ENCODE results near the gene CCDC148.
"Not testable (repeated sequence)": the region's sequence is repeated elsewhere in the genome, so short reads cannot be mapped to it uniquely, and the experiment has no call there.

The CCDC148 gene

GRCh38 chr2:158346032-158346431, 110.5 kb downstream of the CCDC148 start:
- TF ChIP-seq EZH2 (IDR thresholded peaks at IDR 0.05) (no peak), FOXP2 (optimal IDR thresholded peaks at IDR 0.05; ENCODE audit: control extremely low read depth, extremely low read length, insufficient read depth) (no peak), POLR2AphosphoS5 (IDR thresholded peaks at IDR 0.05; ENCODE audit: borderline replicate concordance, low read depth, low read length) (no peak)
- Histone ChIP-seq H3K9me3 (ENCODE audit: low read depth, low read length) (no peaks in the 10 kb centered on the region), H3K4me3 (no peak overlapping the region), H3K9ac (ENCODE audit: insufficient read length) (no peak overlapping the region), H3K36me3 (ENCODE audit: insufficient read depth, low read length) (no peaks in the 10 kb centered on the region), H3K27ac (no peak overlapping the region)
- no peak for DNase-seq (ENCODE audit: low read depth, low spot score)

GRCh38 chr2:158339513-158339912, 117.0 kb downstream of the CCDC148 start:
- no peak overlapping the region for H3K9ac ChIP-seq (ENCODE audit: insufficient read length)
- H3K27ac ChIP-seq = no peak overlapping the region
- H3K4me3 ChIP-seq = no peak overlapping the region
- H3K36me3 ChIP-seq (ENCODE audit: insufficient read depth, low read length) = no peaks in the 10 kb centered on the region
- H3K9me3 ChIP-seq (ENCODE audit: low read depth, low read length) = no peaks in the 10 kb centered on the region
- no peak for DNase-seq (ENCODE audit: low read depth, low spot score)
- no peak for TF ChIP-seq EZH2 (IDR thresholded peaks at IDR 0.05)
- no peak for TF ChIP-seq POLR2AphosphoS5 (IDR thresholded peaks at IDR 0.05; ENCODE audit: borderline replicate concordance, low read depth, low read length)
- no peak for TF ChIP-seq FOXP2 (optimal IDR thresholded peaks at IDR 0.05; ENCODE audit: control extremely low read depth, extremely low read length, insufficient read depth)

DNA sequence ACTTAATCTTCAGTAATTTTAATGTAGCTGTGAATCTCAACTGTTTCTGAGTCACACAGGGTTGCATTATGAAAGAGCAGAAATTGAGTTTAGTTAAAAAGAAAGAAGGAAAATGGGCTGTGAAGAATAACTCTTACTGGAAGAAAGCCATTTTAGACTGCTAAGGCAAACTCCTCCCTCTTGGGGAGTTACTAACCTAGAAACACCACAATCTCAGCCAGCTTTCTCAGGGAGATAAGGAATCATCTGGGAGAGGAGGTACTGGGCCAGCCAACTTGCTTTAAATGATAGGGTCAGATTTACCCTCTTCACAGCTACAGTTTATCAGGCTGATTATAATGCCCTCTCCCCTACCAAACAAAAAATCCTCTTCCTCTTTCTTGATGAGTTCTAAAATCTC, 119.5 kb downstream of the CCDC148 start:
- Histone ChIP-seq H3K4me3 (no peak overlapping the region), H3K9ac (ENCODE audit: insufficient read length) (no peak overlapping the region), H3K27ac (no peak overlapping the region), H3K36me3 (ENCODE audit: insufficient read depth, low read length) (no peaks in the 10 kb centered on the region), H3K9me3 (ENCODE audit: low read depth, low read length) (no peaks in the 10 kb centered on the region)
- TF ChIP-seq FOXP2 (optimal IDR thresholded peaks at IDR 0.05; ENCODE audit: control extremely low read depth, extremely low read length, insufficient read depth) (no peak), POLR2AphosphoS5 (IDR thresholded peaks at IDR 0.05; ENCODE audit: borderline replicate concordance, low read depth, low read length) (no peak), EZH2 (IDR thresholded peaks at IDR 0.05) (no peak)
- DNase-seq (ENCODE audit: low read depth, low spot score) = no peak

GRCh38 chr2:158331799-158332198, 124.8 kb downstream of the CCDC148 start:
- not testable (repeated sequence) for H3K9me3 ChIP-seq (ENCODE audit: low read depth, low read length); H3K4me3 ChIP-seq; H3K36me3 ChIP-seq (ENCODE audit: insufficient read depth, low read length); H3K27ac ChIP-seq; DNase-seq (ENCODE audit: low read depth, low spot score); H3K9ac ChIP-seq (ENCODE audit: insufficient read length)

- H3K4me3 ChIP-seq = no peak overlapping the region
- no peaks in the 10 kb centered on the region for H3K36me3 ChIP-seq (ENCODE audit: insufficient read depth, low read length)
- H3K9ac ChIP-seq (ENCODE audit: insufficient read length) = no peak overlapping the region
- H3K9me3 ChIP-seq (ENCODE audit: low read depth, low read length) = no peaks in the 10 kb centered on the region
- TF ChIP-seq FOXP2 (optimal IDR thresholded peaks at IDR 0.05; ENCODE audit: control extremely low read depth, extremely low read length, insufficient read depth) (no peak), POLR2AphosphoS5 (IDR thresholded peaks at IDR 0.05; ENCODE audit: borderline replicate concordance, low read depth, low read length) (no peak), EZH2 (IDR thresholded peaks at IDR 0.05) (no peak)
- H3K27ac ChIP-seq = no peak overlapping the region
- DNase-seq (ENCODE audit: low read depth, low spot score) = no peak
Observed at GRCh38 chr2:158325782-158326340, 130.7 kb downstream of the CCDC148 start.

- H3K4me3 ChIP-seq = no peak overlapping the region
- H3K9me3 ChIP-seq (ENCODE audit: low read depth, low read length) = no peaks in the 10 kb centered on the region
- no peaks in the 10 kb centered on the region for H3K36me3 ChIP-seq (ENCODE audit: insufficient read depth, low read length)
- H3K9ac ChIP-seq (ENCODE audit: insufficient read length) = no peak overlapping the region
- H3K27ac ChIP-seq = no peak overlapping the region
- no peak for DNase-seq (ENCODE audit: low read depth, low spot score)
- TF ChIP-seq EZH2 (IDR thresholded peaks at IDR 0.05) = no peak
- TF ChIP-seq POLR2AphosphoS5 (IDR thresholded peaks at IDR 0.05; ENCODE audit: borderline replicate concordance, low read depth, low read length) = no peak
- TF ChIP-seq FOXP2 (optimal IDR thresholded peaks at IDR 0.05; ENCODE audit: control extremely low read depth, extremely low read length, insufficient read depth) = no peak
Observed at GRCh38 chr2:158325031-158325781, 131.3 kb downstream of the CCDC148 start.

- TF ChIP-seq EZH2 (IDR thresholded peaks at IDR 0.05) (no peak), FOXP2 (optimal IDR thresholded peaks at IDR 0.05; ENCODE audit: control extremely low read depth, extremely low read length, insufficient read depth) (no peak), POLR2AphosphoS5 (IDR thresholded peaks at IDR 0.05; ENCODE audit: borderline replicate concordance, low read depth, low read length) (no peak)
- no peak overlapping the region for H3K27ac ChIP-seq
- H3K4me3 ChIP-seq = no peak overlapping the region
- DNase-seq (ENCODE audit: low read depth, low spot score) = no peak
- H3K9ac ChIP-seq (ENCODE audit: insufficient read length) = no peak overlapping the region
- H3K9me3 ChIP-seq (ENCODE audit: low read depth, low read length) = no peaks in the 10 kb centered on the region
- H3K36me3 ChIP-seq (ENCODE audit: insufficient read depth, low read length) = no peaks in the 10 kb centered on the region
Observed at GRCh38 chr2:158323381-158323780, 133.2 kb downstream of the CCDC148 start.

DNA sequence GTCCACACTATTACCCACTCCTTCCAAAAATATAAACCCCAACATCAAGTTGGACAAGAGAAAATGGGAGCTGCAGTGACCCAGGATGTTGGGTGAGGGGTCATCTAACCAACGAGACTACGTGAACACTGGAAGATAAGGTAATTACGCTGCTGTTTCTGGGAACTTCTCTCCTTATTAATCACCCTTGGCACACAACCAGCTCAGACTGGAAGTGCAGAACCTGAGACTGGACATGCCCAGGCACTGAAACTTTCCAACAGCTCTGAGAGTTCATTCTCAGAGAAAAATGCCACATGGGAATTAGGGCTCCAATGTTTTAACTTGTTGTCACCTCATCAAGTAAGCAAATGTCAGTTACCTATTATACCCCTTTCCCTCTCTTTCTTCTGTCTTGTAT, 135.3 kb downstream of the CCDC148 start:
- no peak overlapping the region for H3K27ac ChIP-seq
- DNase-seq (ENCODE audit: low read depth, low spot score) = no peak
- TF ChIP-seq POLR2AphosphoS5 (IDR thresholded peaks at IDR 0.05; ENCODE audit: borderline replicate concordance, low read depth, low read length) (no peak), EZH2 (IDR thresholded peaks at IDR 0.05) (no peak), FOXP2 (optimal IDR thresholded peaks at IDR 0.05; ENCODE audit: control extremely low read depth, extremely low read length, insufficient read depth) (no peak)
- no peaks in the 10 kb centered on the region for H3K9me3 ChIP-seq (ENCODE audit: low read depth, low read length)
- H3K4me3 ChIP-seq = no peak overlapping the region
- H3K9ac ChIP-seq (ENCODE audit: insufficient read length) = no peak overlapping the region
- H3K36me3 ChIP-seq (ENCODE audit: insufficient read depth, low read length) = no peaks in the 10 kb centered on the region

- TF ChIP-seq POLR2AphosphoS5 (IDR thresholded peaks at IDR 0.05; ENCODE audit: borderline replicate concordance, low read depth, low read length) (no peak), FOXP2 (optimal IDR thresholded peaks at IDR 0.05; ENCODE audit: control extremely low read depth, extremely low read length, insufficient read depth) (no peak), EZH2 (IDR thresholded peaks at IDR 0.05) (no peak)
- H3K9ac ChIP-seq (ENCODE audit: insufficient read length) = no peak overlapping the region
- no peak overlapping the region for H3K4me3 ChIP-seq
- DNase-seq (ENCODE audit: low read depth, low spot score) = no peak
- no peaks in the 10 kb centered on the region for H3K36me3 ChIP-seq (ENCODE audit: insufficient read depth, low read length)
- H3K27ac ChIP-seq = no peak overlapping the region
- no peaks in the 10 kb centered on the region for H3K9me3 ChIP-seq (ENCODE audit: low read depth, low read length)
Observed at GRCh38 chr2:158319269-158319668, 137.3 kb downstream of the CCDC148 start.
